Measurements from ENCODE around the gene CTTNBP2NL.

DNA sequence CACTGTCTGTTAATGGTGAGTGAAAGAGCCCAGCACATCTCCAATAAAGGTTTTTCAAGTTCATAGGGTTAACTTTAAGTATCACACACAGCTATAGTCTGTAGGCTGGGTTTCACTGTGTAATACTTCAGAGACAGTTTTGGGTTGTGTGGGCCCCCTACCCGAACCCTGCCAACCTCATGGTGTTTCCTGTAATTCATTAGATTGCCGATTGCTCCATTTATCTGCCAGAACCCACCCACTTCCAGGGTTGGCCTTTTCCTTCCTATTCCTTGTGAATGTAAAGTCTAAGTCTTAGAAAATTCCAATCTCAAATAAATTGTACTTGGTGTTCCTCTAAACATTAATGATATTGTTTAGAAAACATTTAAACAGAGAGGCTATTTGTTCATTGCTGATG is 43.6 kb downstream of the CTTNBP2NL start:
- no peak for TF ChIP-seq POLR2A (IDR thresholded peaks at IDR 0.05)
- TF ChIP-seq CTCF (IDR thresholded peaks at IDR 0.05), result no peak
